CD4-positive, alpha-beta T cell (primary cell): ENCODE data around the gene MT1HL1. TPM values are rescaled to one million over a fixed set of nuclear protein-coding genes. Genes with fewer than 3 reads are reported as not detected.

Source experiments
- ATAC-seq: fragments of 200-7000 bp; cut with Tn5 transposase; one replicate; pipeline ENCODE4 v1.10.0; 2022; ENCODE audit warnings: mild to moderate bottlenecking; ENCODE audit not compliant: poor library complexity
- CTCF ChIA-PET: fragments of 350-600 bp; sonication (Branson Sonifier 250); formaldehyde crosslinking; loops from one replicate; lab custom pipeline; 2021; ENCODE audit warnings: antibody characterized with exemption, inconsistent platforms; lab: Charles Lee
- POLR2A ChIA-PET: fragments of 350-600 bp; sonication (Branson Sonifier 250); formaldehyde crosslinking; loops from one replicate; lab custom pipeline; 2021; ENCODE audit warnings: antibody characterized with exemption, inconsistent platforms; lab: Charles Lee
- DNase-seq, 14 experiments: peaks; one replicate each; pipeline ENCODE4 v3.0.0-alpha.2; 2013 to 2020; ENCODE audit warnings: mixed read lengths in 2 of 14
- H3K27ac ChIP-seq, 2 donors: one replicate each; pipeline versions ENCODE4 v1.5.1 to v1.7.0; 2013; ENCODE audit warnings: low read length in 2 of 2, low read depth in 1 of 2, mild to moderate bottlenecking in 1 of 2
- H3K27me3 ChIP-seq, 2 experiments: 1 replicate in 1 of 2; 2 replicates in 1 of 2; pipeline versions ENCODE4 v1.6.1 to v1.7.0; 2013; ENCODE audit warnings: low read length in 2 of 2, control low read depth in 1 of 2, mild to moderate bottlenecking in 1 of 2, moderate library complexity in 1 of 2; ENCODE audit not compliant: insufficient read depth in 2 of 2, control insufficient read depth in 1 of 2
- H3K36me3 ChIP-seq: one replicate; pipeline ENCODE4 v1.6.1; 2013; ENCODE audit warnings: low read length, control low read depth; ENCODE audit not compliant: insufficient read depth
- H3K4me1 ChIP-seq: one replicate; pipeline ENCODE4 v1.6.1; 2013; ENCODE audit warnings: low read length, control low read depth; ENCODE audit not compliant: insufficient read depth
- H3K4me3 ChIP-seq: one replicate; pipeline ENCODE4 v1.5.1; 2013; ENCODE audit warnings: mild to moderate bottlenecking, low read length, moderate library complexity
- H3K9me3 ChIP-seq, 2 experiments: 1 replicate in 1 of 2; 2 replicates in 1 of 2; pipeline versions ENCODE4 v1.6.1 to v1.7.0; 2013; ENCODE audit warnings: low read length in 2 of 2, mild to moderate bottlenecking in 2 of 2, control low read depth in 1 of 2, moderate library complexity in 1 of 2; ENCODE audit not compliant: control insufficient read depth in 1 of 2, insufficient read depth in 1 of 2
- H3K27ac Mint-ChIP-seq: one replicate; pipeline ENCODE4 v1.8.0; 2020; ENCODE audit warnings: mixed read lengths
- H3K27me3 Mint-ChIP-seq: one replicate; pipeline ENCODE4 v1.8.0; 2021; ENCODE audit warnings: mixed read lengths
- H3K36me3 Mint-ChIP-seq: one replicate; pipeline ENCODE4 v1.8.0; 2021; ENCODE audit warnings: low read depth, mixed read lengths
- H3K4me1 Mint-ChIP-seq: one replicate; pipeline ENCODE4 v1.8.0; 2021; ENCODE audit warnings: low read depth, mixed read lengths
- H3K4me3 Mint-ChIP-seq: one replicate; pipeline ENCODE4 v1.8.0; 2020; ENCODE audit warnings: mild to moderate bottlenecking, mixed read lengths
- H3K9me3 Mint-ChIP-seq: one replicate; pipeline ENCODE4 v1.8.0; 2020; ENCODE audit warnings: mixed read lengths
- intact Hi-C, 2 experiments: fragments of 100-400 bp; cut with DNase I in 1 of 2; cut with micrococcal nuclease in 1 of 2; formaldehyde crosslinking; loops; one replicate each; pipeline versions ENCODE4 v1.15.1 to v1.9.0; 2023 to 2025; cut with DNase I, micrococcal nuclease
- total RNA-seq, 174 experiments: library from RNA in 2 of 174; stranded (reverse) in 2 of 174; gene quantifications; one replicate each; pipeline ENCODE4 v1.2.3 and lab custom pipeline; 2021 to 2026
- TF ChIP-seq, protein P1 (sequence below): fragments of 200-600 bp; IDR thresholded peaks from one replicate; pipeline ENCODE4 v1.8.0; 2022; ENCODE audit warnings: antibody characterized with exemption, mild to moderate bottlenecking

The MT1HL1 gene
- total RNA-seq, 2 experiments from 2014 or later: not detected

- Mint-ChIP-seq H3K9me3 (no peaks in the 10 kb centered on the region), H3K4me1 (no peaks in the 10 kb centered on the region), H3K27ac (no peak overlapping the region), H3K36me3 (no peaks in the 10 kb centered on the region), H3K4me3 (no peak overlapping the region), H3K27me3 (peaks cover 9% of the 10 kb centered on the region)
- no peak for ATAC-seq
- H3K4me3 ChIP-seq: no peak overlapping the region
- H3K36me3 ChIP-seq: no peaks in the 10 kb centered on the region
- no peak overlapping the region for H3K27ac ChIP-seq
- intact Hi-C loops: no loop called here
- TF ChIP-seq, protein P1, sequence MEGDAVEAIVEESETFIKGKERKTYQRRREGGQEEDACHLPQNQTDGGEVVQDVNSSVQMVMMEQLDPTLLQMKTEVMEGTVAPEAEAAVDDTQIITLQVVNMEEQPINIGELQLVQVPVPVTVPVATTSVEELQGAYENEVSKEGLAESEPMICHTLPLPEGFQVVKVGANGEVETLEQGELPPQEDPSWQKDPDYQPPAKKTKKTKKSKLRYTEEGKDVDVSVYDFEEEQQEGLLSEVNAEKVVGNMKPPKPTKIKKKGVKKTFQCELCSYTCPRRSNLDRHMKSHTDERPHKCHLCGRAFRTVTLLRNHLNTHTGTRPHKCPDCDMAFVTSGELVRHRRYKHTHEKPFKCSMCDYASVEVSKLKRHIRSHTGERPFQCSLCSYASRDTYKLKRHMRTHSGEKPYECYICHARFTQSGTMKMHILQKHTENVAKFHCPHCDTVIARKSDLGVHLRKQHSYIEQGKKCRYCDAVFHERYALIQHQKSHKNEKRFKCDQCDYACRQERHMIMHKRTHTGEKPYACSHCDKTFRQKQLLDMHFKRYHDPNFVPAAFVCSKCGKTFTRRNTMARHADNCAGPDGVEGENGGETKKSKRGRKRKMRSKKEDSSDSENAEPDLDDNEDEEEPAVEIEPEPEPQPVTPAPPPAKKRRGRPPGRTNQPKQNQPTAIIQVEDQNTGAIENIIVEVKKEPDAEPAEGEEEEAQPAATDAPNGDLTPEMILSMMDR: no peak
- no peaks in the 10 kb centered on the region for H3K9me3 ChIP-seq
- no peaks in the 10 kb centered on the region for H3K4me1 ChIP-seq
- no peaks in the 10 kb centered on the region for H3K27me3 ChIP-seq
- no peak for DNase-seq
- POLR2A ChIA-PET: no interaction called here
- CTCF ChIA-PET: no interaction called here
These were observed 4.0 kb downstream of the MT1HL1 start for GRCh38 chr1:237000191-237000590.

- Mint-ChIP-seq H3K4me3 (no peak overlapping the region), H3K27ac (no peak overlapping the region), H3K27me3 (peaks cover 11% of the 10 kb centered on the region), H3K36me3 (no peaks in the 10 kb centered on the region), H3K4me1 (no peaks in the 10 kb centered on the region), H3K9me3 (no peaks in the 10 kb centered on the region)
- intact Hi-C loops: no loop called here
- TF ChIP-seq, protein P1: no peak
- H3K27me3 ChIP-seq: no peaks in the 10 kb centered on the region
- no peak overlapping the region for H3K4me3 ChIP-seq
- no peaks in the 10 kb centered on the region for H3K9me3 ChIP-seq
- CTCF ChIA-PET: no interaction called here
- no peak for DNase-seq
- H3K36me3 ChIP-seq: no peaks in the 10 kb centered on the region
- no peaks in the 10 kb centered on the region for H3K4me1 ChIP-seq
- ATAC-seq: no peak
- POLR2A ChIA-PET: no interaction called here
- H3K27ac ChIP-seq: no peak overlapping the region
These were observed 5.7 kb downstream of the MT1HL1 start for GRCh38 chr1:236998546-236998945.

GRCh38 chr1:236997882-236998281, 6.4 kb downstream of the MT1HL1 start:
- ATAC-seq (no peak), DNase-seq (no peak)
- Histone ChIP-seq H3K27me3 (no peaks in the 10 kb centered on the region), H3K9me3 (no peaks in the 10 kb centered on the region), H3K27ac (no peak overlapping the region), H3K4me3 (no peak overlapping the region), H3K4me1 (no peaks in the 10 kb centered on the region), H3K36me3 (no peaks in the 10 kb centered on the region)
- POLR2A ChIA-PET: no interaction called here
- Mint-ChIP-seq H3K27ac (no peak overlapping the region), H3K9me3 (no peaks in the 10 kb centered on the region), H3K4me3 (no peak overlapping the region), H3K4me1 (no peaks in the 10 kb centered on the region), H3K27me3 (peaks cover 11% of the 10 kb centered on the region), H3K36me3 (no peaks in the 10 kb centered on the region)
- intact Hi-C loops: no loop called here
- TF ChIP-seq, protein P1: no peak
- CTCF ChIA-PET: no interaction called here
